NCI-H1694 treated with DMSO at 0.1 percent for 48 hours (cell line): ENCODE results near the gene MRPS2.

Experiments
- DNase-seq: peaks from one replicate; lab custom pipeline; 2025; lab: John Stamatoyannopoulos, UW

Gene MRPS2

GRCh38 chr9:135480071-135480939, 20.2 kb upstream of the MRPS2 start:
- DNase-seq: no peak

- DNase-seq: no peak
These were observed 19.6 kb upstream of the MRPS2 start for GRCh38 chr9:135480940-135481310.

- no peak for DNase-seq
These were observed 18.3 kb upstream of the MRPS2 start for GRCh38 chr9:135482015-135482754.

GRCh38 chr9:135484460-135485277, 15.8 kb upstream of the MRPS2 start:
- DNase-seq: no peak

GRCh38 chr9:135485385-135485784, 15.1 kb upstream of the MRPS2 start:
- DNase-seq: no peak

- DNase-seq: no peak
These were observed 14.7 kb upstream of the MRPS2 start for GRCh38 chr9:135485832-135486231.

- DNase-seq: no peak
These were observed 14.0 kb upstream of the MRPS2 start for GRCh38 chr9:135486267-135487065.

- DNase-seq: no peak
These were observed 13.0 kb upstream of the MRPS2 start for GRCh38 chr9:135487281-135488012.

GRCh38 chr9:135488013-135488330, 12.5 kb upstream of the MRPS2 start:
- DNase-seq: no peak

- no peak for DNase-seq
These were observed 12.0 kb upstream of the MRPS2 start for GRCh38 chr9:135488527-135488926.

- no peak for DNase-seq
These were observed 11.1 kb upstream of the MRPS2 start for GRCh38 chr9:135489188-135489906.

- no peak for DNase-seq
These were observed 10.2 kb upstream of the MRPS2 start for GRCh38 chr9:135490166-135490870.

GRCh38 chr9:135490980-135491464, 9.5 kb upstream of the MRPS2 start:
- no peak for DNase-seq

- no peak for DNase-seq
These were observed 8.7 kb upstream of the MRPS2 start for GRCh38 chr9:135491764-135492163.

- no peak for DNase-seq
These were observed 7.4 kb upstream of the MRPS2 start for GRCh38 chr9:135492886-135493669.

- no peak for DNase-seq
These were observed 5.5 kb upstream of the MRPS2 start for GRCh38 chr9:135494791-135495559.

- DNase-seq: no peak
These were observed 1.9 kb upstream of the MRPS2 start for GRCh38 chr9:135498381-135499126.
